ENCODE measurements around the gene TGOLN2.

Gene TGOLN2

GRCh38 chr2:85308896-85309555, 18.8 kb downstream of the TGOLN2 start:
- DNase-seq = no peak

GRCh38 chr2:85308201-85308600, 19.6 kb downstream of the TGOLN2 start:
- no peak for DNase-seq

GRCh38 chr2:85307527-85307897, 20.3 kb downstream of the TGOLN2 start:
- DNase-seq = no peak

GRCh38 chr2:85303780-85304531, 23.8 kb downstream of the TGOLN2 start:
- no peak for DNase-seq

GRCh38 chr2:85302121-85302520, 25.7 kb downstream of the TGOLN2 start:
- no peak for DNase-seq

GRCh38 chr2:85291425-85292023, 36.3 kb downstream of the TGOLN2 start:
- peak; percentile 55 for DNase-seq

- no peak for DNase-seq
Observed at GRCh38 chr2:85288244-85288725, 39.5 kb downstream of the TGOLN2 start.

GRCh38 chr2:85287721-85288120, 40.1 kb downstream of the TGOLN2 start:
- DNase-seq = no peak

GRCh38 chr2:85286918-85287317, 40.9 kb downstream of the TGOLN2 start:
- DNase-seq = no peak

GRCh38 chr2:85283641-85284040, 44.1 kb downstream of the TGOLN2 start:
- DNase-seq = no peak

GRCh38 chr2:85282914-85283313, 44.9 kb downstream of the TGOLN2 start:
- no peak for DNase-seq

- DNase-seq = no peak
Observed at GRCh38 chr2:85281553-85281952, 46.2 kb downstream of the TGOLN2 start.

- DNase-seq = no peak
Observed at GRCh38 chr2:85278361-85278760, 49.4 kb downstream of the TGOLN2 start.

- no peak for DNase-seq
Observed at GRCh38 chr2:85277416-85278158, 50.2 kb downstream of the TGOLN2 start.

- no peak for DNase-seq
Observed at GRCh38 chr2:85276571-85277118, 51.1 kb downstream of the TGOLN2 start.

GRCh38 chr2:85275984-85276540, 51.7 kb downstream of the TGOLN2 start:
- no peak for DNase-seq

- no peak for DNase-seq
Observed at GRCh38 chr2:85273738-85274731, 53.8 kb downstream of the TGOLN2 start.

- DNase-seq = no peak
Observed at GRCh38 chr2:85272357-85272756, 55.4 kb downstream of the TGOLN2 start.

GRCh38 chr2:85269959-85270358, 57.8 kb downstream of the TGOLN2 start:
- DNase-seq = no peak
